ENCODE measurements around the gene MARVELD2.
"Not testable (repeated sequence)": the region's sequence is repeated elsewhere in the genome, so short reads cannot be mapped to it uniquely, and the experiment has no call there.

Gene MARVELD2, protein sequence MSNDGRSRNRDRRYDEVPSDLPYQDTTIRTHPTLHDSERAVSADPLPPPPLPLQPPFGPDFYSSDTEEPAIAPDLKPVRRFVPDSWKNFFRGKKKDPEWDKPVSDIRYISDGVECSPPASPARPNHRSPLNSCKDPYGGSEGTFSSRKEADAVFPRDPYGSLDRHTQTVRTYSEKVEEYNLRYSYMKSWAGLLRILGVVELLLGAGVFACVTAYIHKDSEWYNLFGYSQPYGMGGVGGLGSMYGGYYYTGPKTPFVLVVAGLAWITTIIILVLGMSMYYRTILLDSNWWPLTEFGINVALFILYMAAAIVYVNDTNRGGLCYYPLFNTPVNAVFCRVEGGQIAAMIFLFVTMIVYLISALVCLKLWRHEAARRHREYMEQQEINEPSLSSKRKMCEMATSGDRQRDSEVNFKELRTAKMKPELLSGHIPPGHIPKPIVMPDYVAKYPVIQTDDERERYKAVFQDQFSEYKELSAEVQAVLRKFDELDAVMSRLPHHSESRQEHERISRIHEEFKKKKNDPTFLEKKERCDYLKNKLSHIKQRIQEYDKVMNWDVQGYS

DNA sequence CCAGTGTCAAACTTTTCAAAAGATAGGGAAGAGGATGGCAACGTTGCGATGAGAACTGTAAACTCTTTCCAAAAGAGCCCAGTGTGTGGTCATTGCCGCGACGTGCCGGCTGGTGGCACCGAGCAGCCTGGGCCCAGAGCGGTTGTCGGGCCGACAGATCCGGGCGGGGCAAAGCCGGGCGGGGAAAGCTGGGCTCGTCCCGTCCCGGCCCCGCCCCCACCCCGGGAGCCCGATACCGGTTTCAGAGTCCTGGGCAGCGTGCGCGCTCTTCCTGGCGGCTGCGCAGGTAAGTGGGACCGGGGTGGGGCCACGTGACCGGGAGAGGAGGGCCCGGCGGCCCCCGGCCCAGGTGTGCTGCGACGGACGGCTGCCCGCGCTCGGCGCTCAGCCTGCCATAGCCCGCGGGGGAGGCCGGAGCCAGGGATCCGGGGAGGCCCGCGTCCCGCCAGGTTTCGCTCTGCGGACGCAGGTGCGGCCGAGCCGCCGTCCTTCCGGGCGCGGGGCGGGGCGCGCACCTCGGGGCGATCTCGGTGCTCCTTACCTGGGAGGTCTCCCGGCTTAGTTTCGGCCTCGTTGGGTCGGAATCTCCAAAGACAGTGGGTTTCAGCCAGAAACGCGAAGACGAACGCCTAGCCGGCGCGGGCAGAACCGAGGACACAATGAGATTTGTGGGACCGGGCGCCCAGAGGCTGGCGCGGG lies at the start of gene MARVELD2:
Gene MARVELD2, plus strand, starts transcription at position 232 of the 699 bp plus-strand sequence. CDS start 4,270 bp downstream, outside the sequence.
- DNase-seq = peak; percentile 33 to 50

DNA sequence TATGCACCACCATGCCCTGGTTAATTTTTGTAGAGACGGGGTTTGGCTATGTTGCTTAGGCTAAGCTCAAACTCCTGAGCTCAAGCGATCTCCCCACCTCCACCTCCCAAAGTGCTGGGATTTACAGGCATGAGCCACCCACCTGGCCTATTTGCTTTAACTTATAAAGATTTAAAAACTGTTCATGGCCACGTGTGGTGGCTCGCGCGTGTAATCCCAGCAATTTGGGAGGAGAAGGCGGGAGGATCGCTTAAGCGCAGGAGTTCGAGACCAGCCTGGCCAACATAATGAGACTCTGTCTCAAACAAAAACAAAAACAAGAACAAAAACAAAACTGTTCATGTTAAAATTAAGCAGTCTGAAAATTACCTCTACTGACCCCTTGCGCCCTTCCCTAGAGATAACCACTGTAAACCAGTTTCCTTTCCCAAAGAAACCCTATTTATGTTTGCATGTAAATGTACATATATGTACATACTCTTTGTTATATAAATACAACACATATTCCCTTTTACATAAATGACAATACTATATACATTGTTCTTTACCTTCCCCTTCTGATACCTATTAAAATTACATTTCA lies 47.1 kb upstream of the MARVELD2 start:
- no peak for DNase-seq

GRCh38 chr5:69368458-69369339 lies 46.2 kb upstream of the MARVELD2 start:
- DNase-seq = peak; percentile 35 to 48

- peak; percentile 88 to 91 for DNase-seq
Measured at GRCh38 chr5:69369340-69370121, 45.4 kb upstream of the MARVELD2 start, which contains the start of the genes AK6, RAD17 and TAF9. TSS of gene AK6 (minus strand) at chr5:69369520. CDS start at chr5:69369490, 30 bp downstream. TSS of gene RAD17 (plus strand) at chr5:69369818. CDS start at chr5:69372209, 2,391 bp downstream. TSS of gene TAF9 (minus strand) at chr5:69369520. CDS start at chr5:69365737, 3,783 bp downstream.

DNA sequence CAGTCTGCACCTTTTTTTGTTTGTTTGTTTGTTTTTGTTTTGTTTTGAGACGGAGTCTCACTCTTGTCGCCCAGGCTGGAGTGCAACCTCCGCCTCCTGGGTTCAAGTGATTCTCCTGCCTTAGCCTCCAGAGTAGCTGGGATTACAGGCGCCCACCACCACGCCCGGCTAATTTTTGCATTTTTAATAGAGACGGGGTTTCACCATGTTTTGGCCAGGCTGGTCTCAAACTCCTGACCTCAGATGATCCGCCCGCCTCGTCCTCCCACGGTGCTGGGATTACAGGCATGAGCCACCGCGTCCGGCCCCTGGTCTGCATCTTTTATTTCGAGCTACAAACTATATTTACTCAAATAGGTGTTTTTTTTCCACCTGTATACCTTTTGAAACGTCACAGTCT lies 44.6 kb upstream of the MARVELD2 start:
- not testable (repeated sequence) for DNase-seq

- no peak for DNase-seq
Measured at GRCh38 chr5:69372394-69372793, 42.5 kb upstream of the MARVELD2 start.

GRCh38 chr5:69374911-69375446 lies 39.9 kb upstream of the MARVELD2 start:
- DNase-seq = no peak

GRCh38 chr5:69378376-69378775 lies 36.5 kb upstream of the MARVELD2 start:
- DNase-seq = no peak

DNA sequence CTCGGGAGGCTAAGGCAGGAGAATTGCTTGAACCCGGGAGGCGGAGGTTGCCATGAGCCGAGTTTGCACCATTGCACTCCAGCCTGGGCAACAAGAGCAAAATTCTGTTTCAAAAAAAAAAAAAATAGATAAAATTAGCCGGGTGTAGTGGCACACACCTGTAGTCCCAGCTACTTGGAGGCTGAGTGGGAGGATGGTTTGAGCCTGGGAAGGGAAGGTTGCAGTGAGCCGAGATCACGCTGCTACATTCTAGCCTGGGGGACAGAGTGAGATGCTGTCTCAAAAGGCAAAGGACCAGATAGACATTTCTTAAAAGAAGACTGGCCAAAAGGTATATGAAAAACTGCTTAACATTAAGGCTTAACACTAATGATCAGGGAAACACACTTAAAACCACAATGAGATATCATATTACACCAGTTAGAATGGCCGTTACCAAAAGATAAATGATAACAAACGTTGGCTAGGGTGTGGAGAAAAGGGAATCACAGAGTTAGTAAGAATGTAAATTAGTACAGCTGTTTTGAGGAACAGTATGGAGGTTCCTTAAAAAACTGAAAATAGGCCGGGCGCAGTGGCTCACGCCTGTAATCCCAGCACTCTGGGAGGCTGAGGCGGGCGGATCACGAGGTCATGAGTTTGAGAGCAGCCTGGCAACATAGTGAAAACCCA lies 10.1 kb upstream of the MARVELD2 start:
- DNase-seq = no peak

GRCh38 chr5:69415584-69415958 lies 655 bp downstream of the MARVELD2 start:
- no peak for DNase-seq

- no peak for DNase-seq
Measured at GRCh38 chr5:69416180-69416579, 1.3 kb downstream of the MARVELD2 start.

DNA sequence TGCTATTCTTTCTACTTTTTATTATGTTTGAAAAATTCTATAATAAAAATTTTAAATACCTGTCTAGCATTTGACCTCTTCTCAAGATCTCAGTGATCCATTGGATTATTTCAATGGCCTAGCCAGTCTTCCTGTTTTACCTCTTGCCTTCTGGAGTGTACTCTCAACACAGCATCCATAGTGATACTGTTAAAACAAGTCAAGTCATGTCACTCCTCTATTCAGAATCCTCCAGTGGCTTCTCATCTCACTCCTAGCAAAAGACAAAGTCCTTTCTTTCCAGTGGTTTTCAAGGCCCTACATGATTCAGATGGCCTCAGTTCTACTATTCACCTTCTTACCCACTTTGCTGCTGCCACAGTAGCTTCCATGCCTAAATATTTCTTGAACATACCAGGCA lies 1.8 kb downstream of the MARVELD2 start:
- DNase-seq = no peak

- DNase-seq = no peak
Measured at GRCh38 chr5:69418554-69418953, 3.6 kb downstream of the MARVELD2 start.

- no peak for DNase-seq
Measured at GRCh38 chr5:69431424-69432303, 16.7 kb downstream of the MARVELD2 start.

GRCh38 chr5:69432412-69433206 lies 17.7 kb downstream of the MARVELD2 start:
- no peak for DNase-seq

GRCh38 chr5:69435276-69435884 lies 20.5 kb downstream of the MARVELD2 start:
- DNase-seq = not testable (repeated sequence)

DNA sequence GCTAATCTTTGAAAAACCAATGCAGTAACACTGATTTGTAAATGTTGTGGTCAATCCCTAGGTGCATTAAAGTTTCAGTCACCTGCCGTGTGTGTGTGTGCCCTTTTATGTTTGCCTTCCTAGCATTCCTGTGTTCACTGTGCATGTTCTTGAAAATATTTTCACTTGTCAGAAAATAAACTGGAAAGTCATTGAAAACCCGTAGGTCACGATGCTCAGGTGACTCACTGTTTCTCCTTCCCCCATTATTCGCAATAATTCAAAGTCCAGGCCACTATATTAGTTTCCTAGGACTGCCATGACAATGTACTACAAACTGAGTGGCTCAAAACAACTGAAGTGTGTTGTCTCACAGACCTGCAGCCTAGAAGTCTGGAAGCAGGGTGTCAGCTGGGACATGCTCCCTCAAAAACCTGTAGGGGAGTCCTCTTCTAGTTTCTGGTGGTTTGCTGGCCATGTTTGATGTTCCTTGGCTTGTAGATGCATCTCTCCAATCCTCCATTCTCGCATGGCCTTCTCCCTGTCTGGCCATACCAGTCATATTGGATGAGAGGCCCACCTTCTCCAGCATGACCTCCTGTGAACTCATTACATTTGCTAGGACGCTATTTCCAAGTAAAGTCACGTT lies 29.3 kb downstream of the MARVELD2 start:
- no peak for DNase-seq

DNA sequence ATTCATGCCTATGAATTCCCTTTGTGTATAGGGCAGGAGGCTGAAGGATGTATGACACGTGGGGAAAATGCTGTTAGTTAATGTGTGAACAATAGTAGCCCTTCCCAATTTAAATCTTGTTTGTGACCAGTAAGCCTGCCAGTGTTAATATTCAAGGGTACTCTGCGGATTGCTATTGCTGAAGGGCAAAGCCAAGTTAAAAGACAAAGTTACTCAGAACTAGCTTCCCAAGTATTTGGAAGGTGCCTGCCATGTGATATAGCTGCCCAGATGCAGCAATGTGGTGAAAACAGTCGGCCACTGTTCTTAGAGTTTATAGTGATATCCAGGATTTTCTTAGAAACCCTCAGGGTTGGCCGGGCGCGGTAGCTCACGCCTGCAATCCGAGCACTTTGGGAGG lies 34.6 kb downstream of the MARVELD2 start:
- no peak for DNase-seq

Measured in activated CD4-positive, alpha-beta T cell treated with anti-CD3 and anti-CD28 coated beads for 4 hours (primary cell).